ENCODE results near the gene KLHDC4. TPM values are rescaled to one million over a fixed set of nuclear protein-coding genes. Genes with fewer than 3 reads are reported as not detected.

KLHDC4 gene
- total and polyA plus RNA-seq, 8 donors: 25.5 to 119 (median 43.5) TPM

- H3K4me1 ChIP-seq: no peaks in the 10 kb centered on the region
- no peaks in the 10 kb centered on the region for H3K27me3 ChIP-seq
- intact Hi-C loops (cut with DNase I; ENCODE audit: low total_unique reads): no loop called here
- 91 to 97% (median 97%) methylated on average over 12 of the region's 12 CpGs for WGBS, 5 donors
- no peaks in the 10 kb centered on the region for H3K9me3 ChIP-seq
- H3K27ac ChIP-seq: no peak overlapping the region
- no peak for DNase-seq
- H3K36me3 ChIP-seq: peaks cover 9 to 89% (median 83%) of the 10 kb centered on the region in 4 donors
- no peak overlapping the region for H3K4me3 ChIP-seq
- no peak for TF ChIP-seq POLR2AphosphoS5 (IDR thresholded peaks at IDR 0.05)
- TF ChIP-seq CTCF (IDR thresholded peaks at IDR 0.05): no peak
- no peak for TF ChIP-seq POLR2A (IDR thresholded peaks at IDR 0.05)
- no peak for TF ChIP-seq EP300 (IDR thresholded peaks at IDR 0.05)
These were observed 50.1 kb downstream of the KLHDC4 start for GRCh38 chr16:87715658-87716057.

GRCh38 chr16:87715231-87715630, 50.6 kb downstream of the KLHDC4 start:
- Histone ChIP-seq H3K4me3 (no peak overlapping the region), H3K36me3 (peaks cover 13 to 89% (median 83%) of the 10 kb centered on the region in 4 donors), H3K9me3 (no peaks in the 10 kb centered on the region), H3K27ac (no peak overlapping the region), H3K27me3 (no peaks in the 10 kb centered on the region), H3K4me1 (no peaks in the 10 kb centered on the region)
- no peak for TF ChIP-seq POLR2A (IDR thresholded peaks at IDR 0.05)
- no peak for TF ChIP-seq CTCF (IDR thresholded peaks at IDR 0.05)
- no peak for TF ChIP-seq EP300 (IDR thresholded peaks at IDR 0.05)
- TF ChIP-seq POLR2AphosphoS5 (IDR thresholded peaks at IDR 0.05): no peak
- 95 to 98% (median 97%) methylated on average over 16 of the region's 16 CpGs for WGBS, 5 donors
- intact Hi-C loops (cut with DNase I; ENCODE audit: low total_unique reads): no loop called here
- DNase-seq: no peak

- H3K36me3 ChIP-seq: peaks cover 22 to 93% (median 92%) of the 10 kb centered on the region in 4 donors
- 89 to 94% (median 90%) methylated on average over 18 to 19 of the region's 19 CpGs for WGBS, 5 donors
- peak in 1 of 2 donors; percentile 54 for DNase-seq
- intact Hi-C loops (cut with DNase I; ENCODE audit: low total_unique reads): no loop called here
- H3K4me3 ChIP-seq: no peak overlapping the region
- no peaks in the 10 kb centered on the region for H3K27me3 ChIP-seq
- no peak for TF ChIP-seq POLR2AphosphoS5 (IDR thresholded peaks at IDR 0.05)
- TF ChIP-seq CTCF (IDR thresholded peaks at IDR 0.05): no peak
- TF ChIP-seq EP300 (IDR thresholded peaks at IDR 0.05): no peak
- no peak for TF ChIP-seq POLR2A (IDR thresholded peaks at IDR 0.05)
- H3K4me1 ChIP-seq: no peaks in the 10 kb centered on the region
- no peak overlapping the region for H3K27ac ChIP-seq
- H3K9me3 ChIP-seq: no peaks in the 10 kb centered on the region
These were observed 52.1 kb downstream of the KLHDC4 start for GRCh38 chr16:87713451-87714229.

GRCh38 chr16:87712184-87712762, 53.5 kb downstream of the KLHDC4 start:
- H3K9me3 ChIP-seq: no peaks in the 10 kb centered on the region
- TF ChIP-seq POLR2AphosphoS5 (IDR thresholded peaks at IDR 0.05) (no peak), POLR2A (IDR thresholded peaks at IDR 0.05) (no peak), CTCF (IDR thresholded peaks at IDR 0.05) (no peak), EP300 (IDR thresholded peaks at IDR 0.05) (no peak)
- no peak overlapping the region for H3K27ac ChIP-seq
- peaks cover 24 to 98% (median 97%) of the 10 kb centered on the region in 4 donors for H3K36me3 ChIP-seq
- H3K4me1 ChIP-seq: no peaks in the 10 kb centered on the region
- no peak overlapping the region for H3K4me3 ChIP-seq
- WGBS, 5 donors: 75 to 82% (median 79%) methylated on average over 14 of the region's 14 CpGs
- intact Hi-C loops (cut with DNase I; ENCODE audit: low total_unique reads): no loop called here
- H3K27me3 ChIP-seq: no peaks in the 10 kb centered on the region
- peak in 1 of 2 donors; percentile 68 for DNase-seq
